ENCODE results near the gene VCAN.

- TF ChIP-seq CTCF (IDR thresholded peaks at IDR 0.05; ENCODE audit: low read depth, low read length) (peak; percentile 83), POLR2A (IDR thresholded peaks at IDR 0.05; ENCODE audit: extremely low read depth, insufficient read length) (no peak), MYC (IDR thresholded peaks at IDR 0.05; ENCODE audit: low read depth, low read length) (0 out of 2 replicates have a peak, but pooled peaks have one; percentile 7), MAX (IDR thresholded peaks at IDR 0.05; ENCODE audit: low read depth, low read length) (no peak)
These were observed 41.2 kb upstream of the VCAN start for GRCh38 chr5:83430130-83431010.

Data from NB4 (cell line).